Stimulated activated CD4-positive, alpha-beta T cell treated with anti-CD3 and anti-CD28 coated beads, Interleukin-4, amount 100 ng/mL, for 1 hour (primary cell): ENCODE data around the gene RCCD1.

Experiments
- DNase-seq: peaks from one replicate; pipeline ENCODE4 v3.0.0-alpha.2; 2020

The RCCD1 gene

DNA sequence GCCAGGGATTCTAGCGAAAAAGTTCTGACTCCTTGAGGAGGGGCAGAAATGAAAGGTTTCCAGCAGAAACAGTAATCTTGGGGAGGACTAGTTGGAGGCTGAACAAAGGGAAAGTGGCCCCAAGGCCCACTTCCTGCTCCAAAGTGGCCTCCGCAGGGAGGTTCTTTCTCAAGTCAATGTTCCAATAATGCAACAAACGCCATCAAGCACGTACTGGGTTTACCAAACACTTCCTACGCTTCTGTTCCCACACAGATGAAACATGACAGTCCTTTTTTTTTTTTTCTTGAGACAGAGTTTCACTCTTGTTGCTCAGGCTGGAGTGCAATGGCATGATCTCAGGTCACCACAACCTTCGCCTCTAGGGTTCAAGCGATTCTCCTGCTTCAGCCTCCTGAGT is 9.6 kb upstream of the RCCD1 start:
- DNase-seq = no peak

DNA sequence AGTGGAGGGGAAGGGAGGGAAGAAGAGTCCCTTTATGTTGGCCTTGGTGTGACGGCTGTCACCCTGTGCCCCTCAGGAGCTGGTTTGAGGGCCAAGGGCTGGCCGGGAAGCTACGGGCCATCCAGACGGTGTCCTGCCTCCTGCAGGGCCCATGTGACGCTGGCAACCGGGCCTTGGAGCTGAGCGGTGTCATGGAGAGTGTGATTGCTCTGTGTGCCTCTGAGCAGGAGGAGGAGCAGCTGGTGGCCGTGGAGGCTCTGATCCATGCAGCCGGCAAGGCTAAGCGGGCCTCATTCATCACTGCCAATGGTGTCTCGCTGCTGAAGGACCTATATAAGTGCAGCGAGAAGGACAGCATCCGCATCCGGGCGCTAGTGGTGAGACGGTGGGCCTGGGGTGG is 8.1 kb upstream of the RCCD1 start:
- DNase-seq = no peak

DNA sequence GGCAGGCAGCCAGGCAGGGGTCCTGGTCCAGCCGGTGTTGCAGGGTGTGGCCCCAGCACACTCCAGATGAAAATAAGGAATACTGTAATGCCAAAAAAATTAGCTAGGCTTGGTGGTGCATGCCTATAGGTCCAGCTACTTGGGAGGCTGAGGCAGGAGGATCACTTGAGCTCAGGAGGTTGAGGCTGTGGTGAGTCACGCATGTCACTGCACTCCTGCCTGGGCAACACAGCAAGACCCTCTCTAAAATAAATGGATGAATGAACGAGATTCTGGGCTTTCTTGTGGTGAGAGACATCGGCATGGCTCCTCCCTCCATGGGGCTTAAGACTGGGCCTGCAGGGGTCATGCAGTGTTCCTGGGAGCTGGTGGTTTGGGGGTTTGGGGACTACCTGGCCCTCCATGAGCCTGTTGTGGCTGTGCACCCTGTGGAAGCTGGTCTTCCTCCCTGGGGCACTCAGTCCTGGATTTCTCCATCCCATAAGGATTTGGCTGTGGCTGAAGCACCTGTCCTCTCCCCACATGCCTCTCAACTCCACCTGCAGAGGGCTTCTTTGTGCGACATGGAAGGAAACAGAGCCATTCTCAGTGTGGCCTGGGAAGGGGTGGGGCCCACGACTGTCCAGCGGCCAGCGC is 7.6 kb upstream of the RCCD1 start:
- no peak for DNase-seq

DNA sequence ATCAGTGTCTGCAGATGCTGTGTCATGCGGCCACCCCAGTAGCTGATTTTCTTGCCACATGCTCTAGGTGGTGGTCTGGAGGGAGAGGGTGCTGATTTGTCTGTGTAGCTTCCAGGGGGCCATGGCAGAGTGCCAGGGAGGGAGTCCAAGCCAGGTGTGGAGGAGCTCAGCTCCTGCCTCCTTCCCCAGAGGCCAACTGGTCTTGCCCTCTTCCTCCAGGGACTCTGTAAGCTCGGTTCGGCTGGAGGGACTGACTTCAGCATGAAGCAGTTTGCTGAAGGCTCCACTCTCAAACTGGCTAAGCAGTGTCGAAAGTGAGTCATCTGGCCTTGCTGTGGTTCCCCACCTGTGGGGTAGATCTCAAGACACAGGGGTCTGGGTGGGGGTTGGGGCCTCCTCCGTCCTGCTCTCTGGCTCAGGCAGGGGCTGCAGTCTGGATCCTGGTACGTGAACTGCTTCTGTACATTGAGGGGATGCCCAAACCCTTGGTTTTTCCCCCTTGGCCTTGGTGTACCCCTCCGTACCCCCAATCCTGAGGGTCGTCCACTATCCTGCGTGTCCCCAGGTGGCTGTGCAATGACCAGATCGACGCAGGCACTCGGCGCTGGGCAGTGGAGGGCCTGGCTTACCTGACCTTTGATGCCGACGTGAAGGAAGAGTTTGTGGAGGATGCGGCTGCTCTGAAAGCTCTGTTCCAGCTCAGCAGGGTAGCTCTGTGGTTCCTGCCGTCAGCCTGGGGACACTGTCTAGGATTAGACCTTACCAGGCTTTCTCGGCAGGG is 6.9 kb upstream of the RCCD1 start:
- no peak for DNase-seq

DNA sequence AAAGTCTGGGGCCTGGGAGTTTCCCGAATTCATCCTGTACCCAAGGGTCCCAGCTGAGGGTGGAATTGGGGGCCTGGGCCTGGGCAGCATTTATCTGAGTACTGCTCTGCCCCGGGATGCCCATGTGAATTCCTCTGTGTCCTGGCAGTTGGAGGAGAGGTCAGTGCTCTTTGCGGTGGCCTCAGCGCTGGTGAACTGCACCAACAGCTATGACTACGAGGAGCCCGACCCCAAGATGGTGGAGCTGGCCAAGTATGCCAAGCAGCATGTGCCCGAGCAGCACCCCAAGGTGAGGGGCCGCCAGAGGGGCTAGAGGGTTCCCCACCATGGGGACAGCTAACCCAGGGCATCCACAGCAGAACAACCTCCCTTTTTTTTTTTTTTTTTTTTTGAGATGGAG is 6.2 kb upstream of the RCCD1 start:
- no peak for DNase-seq

DNA sequence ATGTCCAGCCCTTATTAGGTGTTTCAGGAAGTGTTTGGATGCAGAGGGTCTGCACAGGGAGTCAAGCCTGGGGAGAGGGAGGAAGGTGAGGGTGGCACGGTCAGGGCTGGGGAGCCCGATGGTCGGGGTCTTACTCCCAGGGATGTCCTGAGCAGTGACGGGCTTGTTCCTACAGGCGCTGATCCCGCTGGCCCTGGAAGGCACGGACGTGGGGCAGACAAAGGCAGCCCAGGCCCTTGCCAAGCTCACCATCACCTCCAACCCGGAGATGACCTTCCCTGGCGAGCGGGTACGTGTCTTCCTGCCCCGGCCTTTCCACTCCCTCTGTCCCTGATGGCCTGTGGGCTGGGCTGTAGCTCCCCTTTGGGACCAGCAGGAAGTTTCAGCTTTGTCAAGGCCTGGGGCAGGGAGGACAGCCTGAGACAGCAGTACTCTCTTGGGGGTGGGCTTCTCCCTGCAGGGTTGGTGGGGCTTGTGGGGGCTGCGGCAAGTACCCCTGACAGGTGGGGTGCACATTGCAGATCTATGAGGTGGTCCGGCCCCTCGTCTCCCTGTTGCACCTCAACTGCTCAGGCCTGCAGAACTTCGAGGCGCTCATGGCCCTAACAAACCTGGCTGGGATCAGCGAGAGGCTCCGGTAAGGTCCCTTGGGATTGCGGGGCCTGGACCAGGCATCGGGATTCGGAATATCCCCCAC is 4.6 kb upstream of the RCCD1 start:
- no peak for DNase-seq

DNA sequence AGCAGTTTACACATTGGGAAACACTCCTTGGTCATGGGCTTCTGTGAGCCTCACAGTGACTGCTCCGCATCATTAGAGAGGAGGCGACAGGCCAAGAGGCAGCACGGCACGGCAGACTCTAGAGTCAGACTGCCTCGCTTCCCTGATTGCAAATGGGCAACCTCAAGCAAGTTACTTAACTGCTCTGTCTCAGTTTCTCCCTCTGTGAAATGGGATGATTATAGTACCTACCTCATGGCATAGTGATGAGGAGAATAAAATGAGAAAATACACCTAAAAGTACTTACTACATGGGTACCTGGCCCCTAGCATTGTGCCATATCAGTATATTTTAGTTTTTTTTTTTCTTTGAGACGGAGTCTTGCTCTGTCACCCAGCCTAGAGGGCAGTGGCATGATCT is 4.0 kb upstream of the RCCD1 start:
- no peak for DNase-seq

DNA sequence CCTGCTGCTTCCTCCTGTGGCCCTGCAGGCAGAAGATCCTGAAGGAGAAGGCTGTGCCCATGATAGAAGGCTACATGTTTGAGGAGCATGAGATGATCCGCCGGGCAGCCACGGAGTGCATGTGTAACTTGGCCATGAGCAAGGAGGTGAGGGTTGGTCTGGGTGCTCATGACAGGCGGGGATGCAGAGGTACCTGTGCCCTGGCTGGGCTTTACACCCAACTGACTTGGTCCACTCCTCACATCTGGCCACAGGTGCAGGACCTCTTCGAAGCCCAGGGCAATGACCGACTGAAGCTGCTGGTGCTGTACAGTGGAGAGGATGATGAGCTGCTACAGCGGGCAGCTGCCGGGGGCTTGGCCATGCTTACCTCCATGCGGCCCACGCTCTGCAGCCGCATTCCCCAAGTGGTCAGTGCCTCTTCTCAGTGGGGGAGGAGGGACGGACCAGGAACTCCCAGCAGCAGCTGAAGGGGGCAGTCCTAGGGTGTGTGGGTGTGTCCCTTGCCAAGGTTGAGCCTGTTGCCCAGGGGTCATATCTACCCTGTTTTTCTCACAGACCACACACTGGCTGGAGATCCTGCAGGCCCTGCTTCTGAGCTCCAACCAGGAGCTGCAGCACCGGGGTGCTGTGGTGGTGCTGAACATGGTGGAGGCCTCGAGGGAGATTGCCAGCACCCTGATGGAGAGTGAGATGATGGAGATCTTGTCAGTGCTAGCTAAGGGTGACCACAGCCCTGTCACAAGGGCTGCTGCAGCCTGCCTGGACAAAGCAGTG is 1.6 kb upstream of the RCCD1 start:
- DNase-seq = no peak

DNA sequence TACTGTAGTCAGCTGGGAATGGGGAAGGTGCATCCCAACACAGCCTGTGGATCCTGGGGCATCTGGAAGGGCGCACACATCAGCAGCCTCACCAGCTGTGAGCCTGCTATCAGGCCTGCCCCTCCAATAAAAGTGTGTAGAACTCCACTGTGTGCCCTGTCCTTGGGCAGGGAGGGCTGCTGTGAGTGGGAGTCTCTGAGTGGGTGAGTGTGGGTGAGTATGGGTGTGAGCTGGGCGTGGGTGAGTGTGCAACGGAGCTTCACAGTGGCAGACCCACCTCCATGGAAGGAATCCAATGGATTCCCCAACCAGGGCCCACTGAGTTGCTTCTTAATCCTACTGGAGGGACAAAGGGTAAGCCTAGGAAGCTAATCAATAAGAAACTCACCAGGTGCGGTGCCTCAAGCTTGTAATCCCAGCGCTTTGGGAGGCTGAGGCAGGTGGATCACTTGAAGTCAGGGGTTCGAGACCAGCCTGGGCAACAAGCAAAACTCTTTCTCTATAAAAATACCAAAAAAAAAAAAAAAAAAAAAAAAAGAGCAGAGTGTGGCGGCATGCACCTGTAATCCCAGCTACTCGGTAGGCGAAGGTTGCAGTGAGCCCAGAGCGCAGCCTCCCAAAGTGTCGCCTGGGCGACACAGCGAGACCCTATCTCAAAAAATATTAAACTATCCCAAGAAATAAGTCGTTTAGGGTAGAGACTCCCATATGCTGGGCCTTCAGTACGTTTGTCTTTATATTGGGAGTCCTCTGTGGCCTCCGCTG is 555 bp upstream of the RCCD1 start:
- no peak for DNase-seq

DNA sequence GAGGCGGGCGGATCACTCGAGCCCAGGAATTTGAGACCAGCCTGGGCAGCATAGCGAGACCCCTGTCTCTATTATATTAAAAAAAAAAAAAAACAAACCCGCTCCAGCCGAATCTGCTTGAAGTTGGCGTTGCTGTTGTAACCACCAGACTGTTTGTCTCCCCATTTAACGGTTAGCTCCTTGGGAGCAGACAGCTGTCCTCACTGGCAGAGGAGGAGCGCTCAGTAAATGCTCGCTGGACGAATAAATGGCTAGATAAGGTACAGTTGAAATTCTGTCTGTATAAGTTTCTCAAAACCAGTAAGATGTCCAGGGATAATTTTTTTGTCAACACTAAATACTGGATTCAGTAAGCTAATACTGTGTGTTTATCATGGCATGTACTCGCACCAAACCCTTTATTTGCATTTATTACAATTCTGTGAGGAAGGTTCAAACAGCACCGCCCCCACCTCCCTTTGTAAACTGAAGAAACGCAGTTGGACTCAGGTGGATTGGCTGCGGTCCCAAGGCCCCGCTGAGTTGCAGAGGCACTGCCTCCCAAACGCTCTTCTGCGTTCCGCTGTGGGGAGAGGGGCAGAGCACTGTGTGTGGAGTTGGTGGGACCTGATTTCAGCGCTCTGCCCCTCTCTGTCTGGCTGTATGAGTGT is 1.1 kb downstream of the RCCD1 start:
- no peak for DNase-seq

DNA sequence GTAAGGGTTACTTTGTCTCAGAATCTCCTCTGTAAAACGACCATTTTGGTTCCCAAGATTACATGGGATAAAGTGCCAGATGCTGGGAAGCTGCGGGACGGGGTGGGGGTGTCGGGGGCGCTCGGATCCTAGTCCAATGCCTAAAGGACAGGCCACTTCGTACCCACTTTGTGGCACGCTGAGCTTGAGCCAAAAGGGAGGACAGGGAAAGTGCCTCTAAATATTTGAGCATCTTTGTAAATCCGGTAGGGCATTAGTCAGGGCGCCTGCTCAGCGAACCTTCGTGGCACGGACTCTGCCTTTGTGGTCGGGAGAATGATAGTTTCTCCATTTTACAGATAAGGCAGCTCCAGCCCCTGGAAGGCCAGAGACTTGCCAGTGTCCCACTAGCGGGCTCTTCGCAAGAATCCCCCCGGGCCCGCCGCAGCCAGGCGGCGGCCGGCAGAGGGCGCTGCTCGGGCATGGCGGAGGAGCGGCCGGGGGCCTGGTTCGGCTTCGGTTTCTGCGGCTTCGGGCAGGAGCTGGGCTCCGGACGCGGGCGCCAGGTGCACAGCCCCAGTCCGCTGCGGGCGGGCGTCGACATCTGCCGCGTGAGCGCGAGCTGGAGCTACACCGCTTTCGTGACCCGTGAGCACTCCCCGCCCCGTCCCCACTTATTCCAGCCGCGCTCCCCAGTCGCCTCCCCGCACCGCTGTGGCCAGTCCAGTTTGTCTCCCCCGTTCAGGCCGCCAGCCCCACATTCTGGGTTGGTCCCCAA is 1.8 kb downstream of the RCCD1 start:
- peak; percentile 68 for DNase-seq

DNA sequence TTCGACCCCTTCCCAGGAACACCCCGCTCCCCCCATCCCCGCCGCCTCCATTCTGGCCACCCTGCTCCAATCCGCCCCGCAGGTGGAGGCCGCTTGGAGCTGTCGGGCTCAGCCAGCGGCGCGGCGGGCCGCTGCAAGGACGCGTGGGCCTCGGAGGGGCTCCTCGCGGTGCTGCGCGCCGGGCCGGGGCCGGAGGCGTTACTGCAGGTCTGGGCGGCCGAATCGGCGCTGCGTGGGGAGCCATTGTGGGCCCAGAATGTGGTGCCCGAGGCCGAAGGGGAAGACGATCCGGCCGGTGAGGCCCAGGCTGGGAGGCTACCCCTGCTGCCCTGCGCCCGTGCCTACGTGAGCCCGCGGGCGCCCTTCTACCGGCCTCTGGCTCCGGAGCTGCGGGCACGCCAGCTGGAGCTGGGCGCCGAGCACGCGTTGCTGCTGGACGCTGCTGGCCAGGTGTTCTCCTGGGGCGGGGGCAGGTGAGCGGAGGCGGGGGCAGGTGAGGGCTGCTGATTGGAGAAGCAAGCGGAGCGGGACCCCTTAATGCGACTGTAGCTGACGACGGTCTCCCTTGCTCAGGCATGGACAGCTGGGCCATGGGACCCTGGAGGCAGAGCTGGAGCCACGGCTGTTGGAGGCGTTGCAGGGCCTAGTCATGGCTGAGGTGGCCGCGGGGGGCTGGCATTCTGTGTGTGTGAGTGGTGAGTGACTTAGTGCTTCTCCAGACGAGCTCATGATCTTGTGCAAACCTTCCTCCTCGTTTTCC is 2.5 kb downstream of the RCCD1 start:
- DNase-seq = no peak

DNA sequence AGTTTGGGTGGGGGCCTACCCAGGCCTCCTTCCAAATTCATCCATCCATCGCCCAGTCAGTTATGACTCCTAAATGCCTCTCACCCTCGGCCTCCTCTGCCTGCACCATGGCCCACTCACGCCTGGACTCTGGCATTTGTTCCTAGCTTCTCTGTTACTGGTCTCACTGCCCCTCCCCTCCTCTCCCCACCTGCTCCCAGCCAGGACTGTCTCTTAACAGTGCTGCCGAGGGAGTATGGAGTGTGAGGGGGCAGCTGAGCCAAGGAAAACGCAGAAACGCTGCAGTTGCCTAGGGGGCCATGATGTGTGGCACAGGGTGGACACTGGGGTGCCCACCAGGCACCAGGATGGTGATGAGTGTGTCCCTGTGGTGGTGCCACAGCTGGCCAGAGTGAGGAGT is 3.1 kb downstream of the RCCD1 start:
- no peak for DNase-seq

DNA sequence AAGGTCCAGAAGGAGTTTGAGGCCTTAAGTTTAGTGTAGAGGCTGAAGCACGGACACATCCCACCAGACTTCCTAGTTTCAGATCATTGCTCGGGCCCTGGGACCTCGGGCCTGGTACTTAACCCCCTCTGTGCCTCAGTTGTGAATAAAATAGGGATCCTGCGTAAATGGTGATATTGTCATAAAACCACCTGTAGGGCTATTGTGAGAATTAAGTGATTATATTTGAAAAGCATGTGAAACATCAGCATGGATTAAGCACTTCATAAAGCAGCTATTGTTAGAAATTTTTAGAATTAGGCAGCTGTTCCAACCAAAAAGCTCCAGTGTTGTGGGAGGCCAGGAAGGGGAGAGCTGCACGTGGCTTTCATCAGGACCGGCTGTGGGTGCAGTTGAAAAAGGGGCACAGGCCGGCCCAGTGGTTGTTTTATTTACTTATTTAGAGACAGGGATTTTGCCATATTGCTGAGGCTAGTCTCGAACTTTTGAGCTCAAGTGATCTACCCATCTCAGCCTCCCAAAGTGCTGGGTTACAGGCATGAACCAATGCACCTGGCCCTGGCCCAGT is 4.4 kb downstream of the RCCD1 start:
- DNase-seq = no peak

DNA sequence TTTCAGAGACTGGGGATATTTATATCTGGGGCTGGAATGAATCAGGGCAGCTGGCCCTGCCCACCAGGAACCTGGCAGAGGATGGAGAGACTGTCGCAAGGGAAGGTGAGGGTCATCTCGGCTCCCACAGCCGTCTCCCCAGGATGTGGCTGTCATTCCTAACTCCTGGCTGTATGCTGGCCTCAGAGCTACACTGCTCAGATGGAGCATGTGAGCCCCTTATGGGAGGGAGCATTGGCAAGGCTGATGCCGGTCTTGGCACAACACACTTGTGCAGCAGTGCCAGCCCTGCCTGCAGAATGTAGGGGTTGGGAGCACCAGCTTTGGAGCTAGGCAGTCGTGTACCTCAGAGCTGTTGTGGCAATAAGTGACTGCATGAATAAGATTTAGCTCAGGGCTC is 5.2 kb downstream of the RCCD1 start:
- DNase-seq = no peak

DNA sequence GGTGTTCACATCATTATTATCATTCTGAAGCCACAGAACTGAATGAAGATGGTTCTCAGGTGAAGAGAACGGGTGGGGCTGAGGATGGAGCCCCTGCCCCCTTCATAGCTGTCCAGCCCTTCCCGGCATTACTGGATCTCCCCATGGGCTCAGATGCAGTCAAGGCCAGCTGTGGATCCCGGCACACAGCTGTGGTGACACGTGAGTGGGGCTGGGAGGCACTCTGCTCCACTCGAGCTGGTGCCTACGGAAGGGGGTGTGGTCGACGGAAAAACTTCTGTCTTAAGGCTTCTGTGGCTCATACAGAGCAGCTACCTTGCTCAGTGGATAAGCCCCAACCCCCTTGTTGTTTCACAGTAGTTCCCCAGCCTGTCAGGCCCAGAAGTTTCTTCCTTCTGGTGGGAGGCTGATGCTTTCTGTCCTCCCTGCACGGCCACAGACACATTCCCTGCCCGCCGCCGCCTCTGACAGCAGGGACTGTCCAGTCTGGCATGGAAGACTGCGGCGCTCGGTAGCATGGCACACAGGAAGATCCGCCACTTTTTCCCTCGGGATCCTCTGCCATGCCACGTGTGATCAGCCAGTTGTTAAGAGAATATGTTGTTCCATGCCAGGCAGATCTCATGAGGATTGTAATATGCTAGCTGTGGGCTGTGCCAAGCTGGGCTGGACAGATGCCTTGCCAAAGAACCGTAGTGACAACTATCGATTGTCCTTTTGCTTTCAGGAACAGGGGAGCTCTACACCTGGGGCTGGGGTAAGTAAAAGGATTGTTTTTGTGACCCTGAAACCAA is 5.8 kb downstream of the RCCD1 start:
- no peak for DNase-seq

DNA sequence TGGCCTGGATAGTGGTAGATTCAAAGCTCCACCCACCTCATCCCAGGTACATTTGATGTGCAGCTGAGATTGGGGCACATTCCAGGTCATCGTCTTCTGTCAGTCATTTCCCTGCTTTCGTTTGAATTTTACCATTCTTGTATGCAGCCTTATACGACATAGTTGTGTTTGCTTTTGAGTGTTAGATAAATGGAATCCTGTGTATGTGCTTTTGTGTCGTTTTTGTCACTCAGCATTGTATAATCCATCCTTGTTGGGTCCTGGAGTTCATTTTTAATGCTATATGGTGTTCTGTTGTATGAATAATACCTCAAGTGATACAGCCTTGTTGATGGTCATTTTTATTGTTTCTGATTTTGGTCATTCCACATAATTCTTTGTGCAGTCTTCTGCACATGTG is 7.3 kb downstream of the RCCD1 start:
- DNase-seq = no peak

DNA sequence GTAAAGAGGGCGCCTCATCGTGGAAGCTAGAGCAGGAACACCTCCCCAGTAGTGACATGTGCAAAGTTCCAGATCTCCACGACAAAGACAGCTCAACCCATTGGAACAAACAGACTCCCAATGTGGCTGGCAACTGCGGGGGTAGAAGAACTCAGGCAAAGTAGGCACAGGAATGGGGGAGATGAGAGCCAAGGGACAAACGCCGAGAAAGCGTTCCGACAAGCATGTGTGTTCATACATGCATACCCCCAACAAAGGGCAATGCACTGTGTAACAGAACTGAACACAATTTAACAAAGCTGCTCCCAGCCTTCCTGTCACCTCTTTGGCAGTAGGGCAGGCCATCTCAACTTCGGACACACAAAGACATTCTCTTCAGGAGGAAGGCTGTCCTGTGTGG is 11.6 kb downstream of the RCCD1 start:
- DNase-seq = no peak

DNA sequence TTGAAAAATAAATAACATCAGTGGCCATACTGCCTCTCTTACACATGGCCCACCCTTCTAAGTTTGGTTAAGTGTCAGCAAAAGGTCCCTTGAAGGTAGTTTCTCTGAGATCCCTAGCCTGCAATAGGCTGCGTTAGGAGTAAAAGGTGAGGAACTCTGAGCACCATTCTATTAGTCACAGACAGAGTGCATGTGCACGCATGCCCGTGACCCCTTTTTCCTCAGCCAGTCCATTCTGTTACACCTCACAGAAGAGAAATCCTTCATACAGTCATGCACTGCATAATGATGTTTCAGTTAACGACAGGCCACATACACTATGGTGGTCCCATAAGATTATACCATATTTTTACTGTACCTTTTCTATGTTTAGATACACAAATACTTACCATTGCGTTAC is 12.5 kb downstream of the RCCD1 start:
- DNase-seq = no peak
